HG03135 (cell line): ENCODE results near the gene PFKL.

Experiments used
- ATAC-seq: cut with Tn5 transposase; IDR thresholded peaks from one replicate; pipeline ENCODE4 v1.9.1; 2021; ENCODE audit warnings: mild to moderate bottlenecking, moderate library complexity; ENCODE audit not compliant: unreplicated experiment

The PFKL gene

GRCh38 chr21:44299458-44300261 is at the start of gene PFKL:
Gene PFKL, plus strand, starts transcription at chr21:44300053. Its CDS starts 53 bp downstream, at chr21:44300106.
- peak; percentile 51 for ATAC-seq

DNA sequence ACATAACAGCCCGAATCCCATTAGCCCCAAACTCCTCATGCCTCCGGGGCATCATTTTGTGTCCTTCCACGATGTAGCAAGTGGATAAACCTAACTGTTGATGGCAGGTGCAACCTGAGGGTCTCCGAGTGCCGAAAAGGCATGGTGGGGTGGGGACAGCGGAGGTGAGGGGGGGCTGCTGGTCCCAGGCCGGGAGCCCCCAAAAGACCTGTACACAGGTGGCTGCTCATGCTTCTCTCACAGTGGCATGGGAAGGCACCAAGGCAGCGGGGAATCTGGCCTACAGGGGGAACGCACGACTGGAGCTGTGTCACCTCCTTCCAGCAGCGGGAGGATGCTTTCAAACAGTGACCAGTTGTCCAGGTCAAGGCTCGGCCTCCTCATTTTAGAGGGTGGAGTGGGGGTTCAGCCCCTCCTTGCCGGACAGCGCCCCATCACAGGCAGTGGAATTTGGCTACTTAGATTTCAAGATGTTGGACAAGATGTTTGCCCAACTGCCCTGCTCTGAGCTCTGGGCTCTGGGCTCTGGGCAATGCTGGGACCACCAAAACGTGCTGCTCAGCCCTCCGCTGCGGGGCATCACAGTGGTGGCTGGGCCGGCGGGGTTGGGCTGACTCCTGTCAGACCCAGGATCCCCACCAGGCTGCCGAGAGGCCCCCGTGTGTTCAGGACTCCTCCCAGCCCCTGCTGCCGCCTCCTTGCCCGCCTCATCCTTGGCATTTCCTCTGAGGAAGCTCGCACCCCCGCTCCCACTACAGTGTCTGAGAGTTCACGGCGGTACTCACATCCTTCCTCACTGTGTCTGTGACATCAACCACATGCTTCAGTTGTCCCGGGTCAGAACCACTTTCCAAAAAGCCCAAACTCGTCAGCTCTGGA is 45.8 kb upstream of the PFKL start:
- ATAC-seq: no peak

DNA sequence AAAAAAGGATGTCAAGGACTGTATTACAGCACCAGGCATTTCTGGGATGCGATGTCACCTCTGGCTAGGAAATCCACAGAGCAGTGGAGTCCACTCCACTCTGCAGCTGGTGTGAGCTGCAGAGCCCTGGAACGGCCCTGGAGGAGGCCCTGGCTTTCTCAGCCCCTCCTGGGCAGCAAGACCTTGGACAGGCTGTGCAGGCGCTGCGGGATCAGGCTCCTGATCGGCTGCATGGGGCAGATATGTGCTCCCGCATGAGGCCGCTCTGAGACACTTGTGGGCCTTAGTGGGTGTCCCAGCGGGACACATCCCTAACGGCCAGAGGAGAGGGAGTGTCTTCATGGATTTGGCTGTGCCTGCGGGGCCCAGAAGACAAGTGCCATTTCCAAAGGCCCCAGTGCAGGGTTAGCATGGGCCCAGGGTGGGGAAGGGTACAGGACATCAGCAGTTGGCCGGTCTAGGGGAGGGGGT is 44.3 kb upstream of the PFKL start:
- ATAC-seq: no peak

GRCh38 chr21:44258056-44258725 is 41.7 kb upstream of the PFKL start:
- no peak for ATAC-seq

DNA sequence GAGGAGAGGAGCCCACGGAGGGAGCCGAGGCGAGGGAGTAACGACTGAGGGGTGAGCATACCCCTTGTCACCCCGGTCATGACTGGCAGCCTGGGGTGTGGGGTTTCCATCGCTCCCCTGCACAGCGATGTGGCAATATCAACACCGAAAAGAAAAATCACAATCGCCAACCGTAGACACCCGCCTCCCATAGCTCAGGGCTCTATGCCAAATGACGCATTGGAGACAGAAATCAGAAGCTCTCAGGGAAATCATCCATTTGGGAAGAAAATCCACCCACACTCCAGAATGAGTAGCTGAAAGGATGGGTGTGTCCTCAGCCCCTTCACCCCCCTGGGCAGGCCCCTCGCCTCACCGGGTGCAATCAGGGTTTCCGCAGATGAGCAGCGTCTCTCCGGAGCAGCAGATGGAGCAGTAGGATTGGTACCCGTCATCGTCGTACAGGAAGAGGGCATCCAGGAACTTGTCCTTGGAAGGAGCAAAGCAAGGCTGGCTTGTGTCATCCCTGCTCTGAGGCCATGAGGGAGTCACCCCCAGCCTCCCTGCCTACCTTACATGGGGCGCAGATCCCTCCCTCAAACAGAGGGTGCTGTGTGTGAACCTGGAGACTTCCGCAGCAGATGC is 40.7 kb upstream of the PFKL start:
- ATAC-seq: no peak

DNA sequence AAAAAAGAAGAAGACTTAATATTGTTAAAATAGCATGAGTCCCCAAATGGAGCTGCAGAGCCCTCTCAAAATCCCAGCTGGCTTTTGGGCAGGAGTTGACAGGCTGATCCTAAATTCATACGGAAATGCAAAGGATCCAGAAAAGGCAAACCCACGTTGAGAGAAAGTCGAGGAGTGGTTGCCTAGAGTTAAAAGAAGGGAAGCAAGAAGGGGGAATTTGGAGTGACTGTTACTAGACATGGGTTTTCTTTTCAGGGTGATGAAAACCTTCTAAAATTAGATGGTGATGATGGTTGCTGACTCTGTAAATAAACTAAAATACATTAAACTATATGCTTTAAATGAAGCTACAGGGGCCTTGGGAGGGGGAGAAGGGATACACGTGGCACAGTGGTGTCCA is 39.8 kb upstream of the PFKL start:
- ATAC-seq: no peak

- ATAC-seq: no peak
Measured at GRCh38 chr21:44260791-44261631, 38.8 kb upstream of the PFKL start.

DNA sequence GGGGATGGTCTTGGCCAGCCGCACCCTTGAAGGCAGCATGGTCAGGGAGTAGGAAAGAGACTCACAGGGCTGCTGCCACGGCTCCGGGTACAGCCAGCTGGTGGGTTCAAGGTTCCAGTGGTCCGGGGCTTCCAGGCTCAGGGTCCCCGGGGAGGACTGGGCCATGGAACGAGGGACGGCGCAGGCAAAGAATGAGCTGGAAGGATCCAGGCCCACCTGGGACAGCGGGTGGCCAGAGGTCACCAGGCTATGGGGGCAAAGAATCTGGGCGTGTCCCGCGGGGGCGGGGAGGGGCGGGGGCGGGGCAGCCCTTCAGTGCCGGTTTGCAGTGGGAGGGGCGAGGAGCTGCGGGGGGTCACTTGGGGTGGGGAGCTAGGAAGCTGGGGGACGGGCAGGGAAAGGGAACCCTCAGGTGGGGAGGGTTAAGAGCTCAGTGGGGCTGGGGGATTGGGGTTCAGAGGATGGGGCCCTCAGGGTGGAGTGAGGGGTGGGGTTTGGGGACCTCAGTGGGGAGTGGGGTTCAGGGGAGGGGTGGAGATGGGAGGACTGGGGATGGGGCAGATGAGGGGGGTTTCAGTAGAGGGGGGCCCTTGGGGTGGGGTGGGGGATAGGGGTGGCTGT is 38.1 kb upstream of the PFKL start, which contains the start of gene DNMT3L:
TSS of gene DNMT3L (minus strand) at position 223 of the 621 bp plus-strand sequence. CDS start 638 bp downstream, outside the sequence.
- no peak for ATAC-seq

DNA sequence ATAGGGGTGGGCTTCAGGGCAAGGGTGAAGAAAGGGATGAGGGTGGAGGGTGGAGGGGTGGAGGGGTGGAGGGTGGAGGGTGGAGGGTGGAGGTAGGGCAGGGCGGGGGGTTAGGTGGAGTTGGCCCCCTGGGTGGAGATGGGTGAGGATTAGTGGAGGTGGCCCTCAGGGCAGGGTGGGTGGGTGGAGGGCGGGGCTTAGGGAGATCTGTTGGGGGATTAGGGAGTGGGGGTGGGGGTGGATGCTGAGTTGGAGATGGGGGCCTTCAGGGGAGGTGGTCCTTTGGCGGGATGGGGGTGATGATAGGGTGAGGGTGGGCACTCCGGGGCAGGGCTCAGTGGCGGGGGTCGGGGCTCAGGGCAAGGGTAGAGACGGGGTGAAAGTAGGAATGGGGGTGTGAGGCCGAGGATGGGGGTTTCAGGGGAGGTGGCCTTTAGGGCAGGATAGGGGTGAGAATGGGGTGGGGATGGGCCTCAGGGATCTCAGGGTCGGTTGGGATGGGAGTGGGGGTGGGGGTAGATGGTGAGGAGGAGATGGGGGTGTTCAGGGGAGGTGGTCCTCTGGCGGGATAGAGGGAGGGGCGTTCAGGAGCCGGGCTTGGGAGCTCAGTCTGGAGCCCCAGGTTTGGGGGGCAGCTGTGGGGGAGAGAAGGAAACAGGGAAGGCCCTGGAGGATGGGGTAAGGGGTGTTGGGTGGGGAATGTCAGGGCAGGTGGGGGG is 37.4 kb upstream of the PFKL start:
- no peak for ATAC-seq

DNA sequence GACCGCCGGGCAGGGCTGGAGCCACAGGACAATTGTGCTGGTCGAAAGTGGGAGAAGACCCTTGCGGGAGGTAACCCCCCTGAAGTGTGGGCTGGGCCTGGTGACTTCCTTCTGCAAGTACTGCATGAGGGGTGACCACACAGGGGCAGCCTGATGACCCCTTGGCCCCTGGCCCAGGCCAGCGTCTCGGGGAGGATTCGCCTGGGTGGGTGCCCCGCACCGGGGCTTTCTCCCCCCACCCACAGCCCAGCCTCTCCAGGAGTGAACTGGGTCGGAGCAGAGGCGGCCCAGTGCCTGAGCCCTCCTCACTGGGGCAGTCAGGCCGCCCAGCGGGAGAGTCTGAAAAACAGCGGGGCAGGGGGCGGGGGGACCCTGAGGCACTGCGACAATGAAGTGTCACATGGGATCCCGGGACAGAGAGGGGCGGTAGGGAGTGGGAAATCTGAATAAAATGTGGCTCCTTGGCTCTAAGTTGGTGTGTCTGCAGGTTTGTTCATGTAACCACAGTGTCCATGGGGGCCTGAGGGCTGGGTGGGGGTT is 36.6 kb upstream of the PFKL start:
- ATAC-seq: no peak

- ATAC-seq: no peak
Measured at GRCh38 chr21:44263768-44264167, 36.1 kb upstream of the PFKL start.

GRCh38 chr21:44265734-44266270 is 34.1 kb upstream of the PFKL start:
- no peak for ATAC-seq

DNA sequence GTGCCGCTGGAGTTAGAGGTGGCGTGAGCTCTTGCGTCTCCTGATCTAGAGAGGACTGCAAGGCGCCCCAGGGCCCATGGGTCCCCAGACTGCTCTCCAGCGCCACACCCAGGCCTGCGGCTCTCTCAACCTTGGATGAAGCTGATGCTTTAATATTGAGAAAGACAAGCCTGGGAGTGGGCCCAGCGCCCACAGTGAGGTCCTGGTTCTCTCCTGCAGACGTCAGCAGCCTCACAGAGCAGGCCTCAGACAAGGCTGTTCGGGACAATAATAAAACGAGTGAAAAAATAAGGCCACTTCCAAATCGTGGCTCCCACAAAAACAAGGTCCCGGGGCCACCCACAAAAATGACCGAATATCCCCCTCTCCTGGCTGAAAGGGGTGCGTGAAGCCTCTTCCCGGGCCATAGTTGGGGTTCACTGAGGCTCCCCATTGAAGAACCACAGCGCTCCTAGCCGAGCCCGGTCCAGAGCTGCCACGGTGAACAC is 32.2 kb upstream of the PFKL start:
- ATAC-seq: no peak

DNA sequence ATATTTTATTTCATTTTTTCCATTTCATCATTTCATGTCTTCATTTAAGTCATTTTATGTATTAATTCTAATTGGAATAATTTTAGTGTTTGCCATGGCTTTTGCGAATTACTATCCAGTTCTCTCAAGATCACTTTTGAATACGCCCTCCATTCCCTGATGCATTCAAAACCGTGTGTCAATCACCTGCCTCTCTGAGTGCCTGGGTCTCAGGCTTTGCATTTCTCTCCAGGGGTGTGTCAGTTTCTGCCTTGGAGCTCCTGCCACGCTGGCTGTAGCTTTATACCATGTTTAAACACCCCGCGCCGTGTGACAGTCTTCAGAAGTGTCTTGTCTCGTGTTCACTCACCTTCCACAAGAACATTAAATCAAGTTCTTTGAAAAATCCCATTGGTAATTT is 30.8 kb upstream of the PFKL start:
- ATAC-seq: no peak

DNA sequence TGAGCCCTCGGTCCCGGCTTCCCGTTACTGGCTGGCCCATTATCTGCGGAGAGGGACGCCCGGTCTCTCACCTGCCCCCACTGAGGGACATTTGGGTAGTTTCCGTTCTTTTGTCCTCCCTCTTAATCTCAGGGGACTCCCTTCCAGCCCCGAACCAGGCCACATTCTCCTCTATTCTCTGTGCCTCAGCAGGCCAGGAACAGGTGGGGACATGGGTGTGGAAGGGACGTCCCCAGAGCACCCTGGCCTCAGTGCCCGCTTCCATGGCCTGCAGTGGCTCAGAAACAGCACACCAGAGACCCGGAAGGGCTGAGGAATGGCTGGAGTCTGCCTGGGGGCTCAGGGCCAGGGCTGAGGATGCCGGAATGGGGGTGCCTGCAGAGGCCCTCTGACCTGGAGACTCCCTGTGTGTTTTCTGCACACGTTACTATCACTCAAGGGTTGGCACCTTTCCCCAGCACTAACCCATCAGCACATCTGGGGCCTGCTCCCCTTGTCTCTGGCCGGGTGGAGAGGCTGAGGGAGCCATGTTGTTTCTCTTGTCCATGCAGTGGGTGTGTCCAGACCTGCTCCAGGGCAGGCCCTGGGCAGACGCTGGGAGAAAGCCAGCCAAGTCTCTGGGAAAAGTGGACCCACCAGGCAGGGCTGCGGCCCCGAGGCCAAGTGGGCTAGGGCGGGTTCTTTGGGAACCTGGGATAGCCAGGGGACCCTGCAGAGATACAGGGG is 28.1 kb upstream of the PFKL start:
- ATAC-seq: no peak

GRCh38 chr21:44272284-44272858 is 27.5 kb upstream of the PFKL start:
- no peak for ATAC-seq

GRCh38 chr21:44273046-44273445 is 26.8 kb upstream of the PFKL start:
- ATAC-seq: no peak
